ENCODE data around the gene LNP1.
A peak's percentile ranks its signal among the peaks of the same experiment; 100 is the strongest.

The LNP1 gene

DNA sequence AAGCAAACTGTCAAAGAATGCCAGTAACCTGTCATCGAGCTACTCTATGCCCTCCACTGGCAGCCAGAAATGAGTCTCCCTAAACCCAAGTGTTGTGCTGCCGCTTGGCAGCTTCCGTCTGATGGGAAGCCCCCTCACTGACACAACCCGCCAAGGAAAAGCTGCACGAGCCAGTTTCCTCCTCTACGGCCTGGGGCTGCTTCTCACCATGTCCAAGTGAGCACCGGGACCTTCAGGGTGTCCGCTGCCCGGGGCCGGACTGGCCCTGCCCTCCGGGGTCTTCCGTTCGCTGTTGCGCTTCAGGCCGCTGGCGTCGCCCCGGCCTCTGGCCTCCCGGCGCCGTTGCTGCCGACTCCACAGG lies 940 bp upstream of the LNP1 start:
- peak; percentile 31 for DNase-seq

DNA sequence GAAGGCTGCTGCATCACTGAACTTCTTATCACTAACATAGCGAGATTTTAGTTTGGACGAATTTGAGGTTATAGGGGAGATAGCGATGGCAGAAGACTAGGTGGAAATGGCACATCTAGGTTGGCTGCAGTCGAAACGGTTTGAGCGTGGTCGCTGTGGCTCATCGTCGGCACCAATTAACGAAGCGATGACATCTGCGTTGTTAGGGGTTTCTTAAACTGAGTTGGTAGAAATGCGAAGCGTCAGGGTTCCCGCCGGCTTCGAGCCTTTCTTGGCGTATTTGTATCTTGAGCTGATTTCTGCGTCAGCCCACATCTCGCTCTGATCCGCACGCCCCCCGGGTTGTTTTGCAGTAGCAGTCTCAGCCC lies 319 bp downstream of the LNP1 start:
- DNase-seq: peak; percentile 31

DNA sequence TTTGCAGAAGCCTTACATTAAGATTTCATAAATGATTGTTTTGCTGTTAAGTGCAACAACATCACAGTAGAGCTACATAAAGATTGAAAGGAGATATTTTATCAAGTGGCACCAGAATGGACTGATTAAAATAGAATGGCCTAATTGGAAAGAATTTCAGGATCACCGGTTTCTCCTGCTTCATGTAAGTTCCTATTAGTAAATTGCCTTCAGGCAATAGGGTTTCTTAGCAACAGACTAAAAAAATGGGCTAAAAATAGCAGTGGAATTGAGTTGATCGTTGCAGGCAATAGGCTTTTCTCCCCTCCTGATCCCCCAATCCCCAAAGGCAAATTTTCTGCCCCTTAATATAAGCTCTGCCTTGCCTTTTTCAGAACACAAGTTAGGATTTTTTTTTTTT lies 917 bp downstream of the LNP1 start:
- DNase-seq: no peak

DNA sequence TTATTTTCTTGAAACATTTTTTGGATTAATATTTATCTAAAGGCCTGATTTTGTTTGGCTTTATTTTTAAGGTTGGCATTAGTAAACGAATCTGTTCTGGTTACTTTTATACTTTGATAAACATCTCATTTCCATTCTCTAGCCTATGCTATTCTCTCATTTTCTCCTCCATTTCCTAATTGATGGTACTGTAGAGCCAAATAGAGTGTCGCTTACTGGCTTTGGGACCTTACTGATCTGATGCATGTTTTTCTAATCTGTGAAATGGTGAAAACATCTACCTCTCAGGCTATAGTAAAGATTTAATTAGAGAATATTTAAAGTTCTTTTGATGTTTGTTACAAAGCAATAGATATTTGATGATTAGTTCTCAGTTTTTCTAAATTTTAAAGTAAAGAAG lies 1.6 kb downstream of the LNP1 start:
- no peak for DNase-seq

DNA sequence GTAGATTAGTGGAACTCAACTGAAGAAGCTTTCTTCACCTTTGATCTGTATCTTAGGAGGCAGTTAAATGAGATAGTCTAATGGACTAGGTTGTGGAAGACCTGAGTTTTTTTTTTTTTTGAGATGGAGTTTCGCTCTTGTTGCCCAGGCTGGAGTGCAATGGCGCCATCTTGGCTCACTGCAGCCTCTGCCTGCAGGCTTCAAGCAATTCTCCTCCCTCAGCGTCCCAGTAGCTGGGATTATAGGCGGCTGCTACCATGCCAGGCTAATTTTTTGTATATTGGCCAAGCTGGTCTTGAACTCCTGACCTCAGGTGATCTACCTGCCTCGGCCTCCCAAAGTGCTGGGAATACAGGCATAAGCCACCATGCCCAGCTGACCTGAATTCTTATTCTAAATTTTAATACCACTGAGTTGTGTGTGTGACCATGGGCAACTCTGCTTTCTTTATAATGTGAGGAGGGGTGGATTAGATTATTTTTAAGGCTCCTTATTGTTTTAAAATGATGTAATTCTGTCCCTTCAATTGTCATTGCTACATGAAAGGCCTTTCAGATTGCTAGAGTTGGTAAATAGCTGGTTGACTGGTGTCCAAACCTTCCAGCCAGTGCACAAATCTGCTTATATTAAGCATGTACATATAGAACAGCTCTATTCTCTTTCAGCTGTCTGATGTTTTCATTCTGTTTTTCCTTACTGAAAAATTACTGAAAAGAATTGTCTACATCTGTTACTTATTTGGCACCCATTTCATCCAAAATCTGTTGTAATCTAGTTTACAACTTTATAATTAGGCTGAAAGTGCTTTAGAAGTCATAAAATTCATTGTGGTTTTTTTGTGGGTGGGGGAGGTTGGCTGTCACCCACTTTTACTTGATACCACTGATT lies 2.3 kb downstream of the LNP1 start:
- no peak for DNase-seq

DNA sequence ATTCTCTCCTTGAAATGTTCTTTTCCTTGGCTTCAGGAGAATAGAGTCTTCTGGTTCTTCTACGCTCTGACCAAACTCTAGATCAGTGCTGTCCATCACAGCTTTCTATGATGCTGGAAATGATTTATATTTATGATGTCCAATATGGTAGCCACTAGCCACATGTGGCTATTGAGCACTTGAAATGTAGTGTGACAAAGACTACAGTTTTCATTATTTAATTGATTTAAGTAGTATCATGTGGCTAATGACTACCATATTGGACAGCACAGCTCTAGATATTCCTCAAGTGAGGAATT lies 2.9 kb downstream of the LNP1 start:
- DNase-seq: no peak

DNA sequence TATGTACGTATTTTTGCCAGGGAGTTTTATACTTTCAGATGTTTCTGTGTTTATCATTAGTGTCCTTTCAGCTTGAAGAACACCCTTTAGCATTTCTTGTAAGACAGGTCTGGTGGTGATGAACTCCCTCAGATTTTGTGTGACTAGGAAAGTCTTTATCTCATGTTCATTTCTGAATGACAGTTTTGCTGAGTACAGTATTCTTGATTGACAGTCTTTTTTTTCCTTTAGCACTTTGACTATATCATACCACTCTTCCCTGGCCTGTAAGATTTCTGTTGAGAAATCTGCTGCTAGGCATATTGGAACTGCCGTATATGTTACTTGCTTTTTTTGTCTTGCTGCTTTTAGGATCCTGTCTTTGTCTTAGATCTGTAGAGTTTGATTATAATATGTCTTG lies 5.8 kb downstream of the LNP1 start:
- no peak for DNase-seq

DNA sequence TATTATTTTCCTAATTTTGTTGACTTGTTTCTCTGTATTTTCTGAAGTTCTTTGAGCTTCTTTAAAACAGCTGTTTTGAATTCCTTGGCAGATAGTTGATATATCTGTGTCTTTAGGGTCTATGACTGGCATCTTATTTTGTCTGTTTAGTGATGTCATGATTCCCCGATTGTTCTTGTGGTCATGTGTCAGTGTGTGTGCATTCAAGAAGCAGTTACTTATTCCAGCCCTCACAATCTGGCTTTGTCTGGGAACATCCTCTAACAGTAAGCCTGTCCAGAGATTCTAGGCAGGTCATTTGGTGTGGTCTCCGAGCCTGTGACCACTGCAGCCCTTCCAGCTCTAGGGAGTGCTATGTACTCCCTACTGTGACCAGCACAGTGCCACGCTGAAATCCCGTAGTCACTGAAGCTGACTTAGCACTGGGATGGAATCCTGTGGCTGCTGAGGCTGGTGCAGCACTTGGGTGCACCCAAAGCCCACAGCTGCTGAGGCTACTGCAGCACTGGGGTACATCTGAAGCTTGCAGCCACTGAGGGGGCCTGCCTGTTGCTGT lies 6.7 kb downstream of the LNP1 start:
- no peak for DNase-seq

DNA sequence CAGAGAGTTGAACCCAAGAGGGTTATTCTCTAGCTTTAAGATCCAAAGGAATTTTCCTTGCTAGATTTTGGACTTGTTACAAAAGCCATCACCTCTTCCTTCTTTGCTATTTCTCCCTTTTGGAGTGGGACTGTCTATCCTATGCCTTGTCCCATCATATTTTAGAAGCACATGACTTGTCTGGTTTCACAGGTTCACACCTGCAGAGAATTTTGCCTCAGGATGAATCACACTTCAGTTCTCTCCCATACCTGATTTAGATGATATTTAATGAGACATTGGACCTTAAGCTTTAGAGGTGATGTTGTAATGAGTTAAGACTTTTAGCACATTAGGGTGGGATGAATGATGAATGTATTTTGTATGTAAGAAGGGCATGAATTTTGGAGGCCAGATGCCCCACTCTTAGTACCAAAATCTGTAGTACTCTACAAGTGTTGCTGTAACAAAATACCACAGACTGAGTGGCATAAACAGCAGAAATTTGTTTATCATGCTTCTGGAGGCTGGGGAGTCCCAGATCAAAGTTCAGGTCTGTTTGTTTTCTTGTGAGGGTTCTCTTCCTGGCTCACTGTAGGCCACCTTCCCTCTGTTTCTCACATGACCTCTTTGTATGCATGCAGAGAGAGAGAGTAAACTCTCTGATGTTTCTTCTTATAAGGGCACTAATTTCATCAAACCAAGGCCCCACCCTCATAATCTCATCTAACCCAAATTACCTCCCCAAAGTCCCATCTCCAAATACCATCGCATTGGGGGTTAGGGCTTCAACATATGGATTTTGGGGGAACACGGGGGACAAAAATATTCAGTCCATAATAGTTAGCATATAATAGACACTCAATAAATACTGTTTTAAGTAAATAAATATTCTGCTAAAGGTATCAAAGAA lies 10.0 kb downstream of the LNP1 start:
- no peak for DNase-seq

DNA sequence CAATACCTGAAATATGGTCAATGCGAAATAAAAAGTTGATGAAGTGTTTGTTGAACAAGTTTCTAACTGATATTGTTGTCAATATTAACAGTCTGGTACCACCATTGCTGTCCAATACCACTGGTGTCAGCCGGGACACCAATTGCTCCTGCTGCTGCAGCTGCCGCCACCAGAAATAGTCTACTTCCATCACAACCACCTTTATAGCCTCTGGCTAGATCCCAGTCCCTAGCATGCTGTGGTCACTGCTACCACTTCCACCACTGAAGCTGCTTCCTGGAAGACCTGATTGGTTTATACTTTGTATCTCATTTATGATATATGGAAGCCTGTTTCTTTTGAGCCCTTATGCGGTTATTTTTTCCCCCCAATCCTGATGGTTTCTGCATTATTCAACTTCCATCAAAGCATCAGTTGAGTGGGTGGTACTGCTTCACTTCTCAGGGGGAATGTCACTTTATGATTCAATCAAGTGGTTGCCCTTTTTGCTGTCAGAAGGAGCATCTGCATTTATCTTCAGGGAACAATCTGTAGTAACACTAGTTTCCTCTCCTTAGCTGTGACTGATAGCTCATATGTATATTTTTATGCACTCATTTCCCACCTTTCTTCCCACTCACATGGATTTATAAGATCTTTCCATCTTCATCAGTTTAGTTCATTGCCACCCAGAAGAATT lies 11.7 kb downstream of the LNP1 start:
- no peak for DNase-seq

DNA sequence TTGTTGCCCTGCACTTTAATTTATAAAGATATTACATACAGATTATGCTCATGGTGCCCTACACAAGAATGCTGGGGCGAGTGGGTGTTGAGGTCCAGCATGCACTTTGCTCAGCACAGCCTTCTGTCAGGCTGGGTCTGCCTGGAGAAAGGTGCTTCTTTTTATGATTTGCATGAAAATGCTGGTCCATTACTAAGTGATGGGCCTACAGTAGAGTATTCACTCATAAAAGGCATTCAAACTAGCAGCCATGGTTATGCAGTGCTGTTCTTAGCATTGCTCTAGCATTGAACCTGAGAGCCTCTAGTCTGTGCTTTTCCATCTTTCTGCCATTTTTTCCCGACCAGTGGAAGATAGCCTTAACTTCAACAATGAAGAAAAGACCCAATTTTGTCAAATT lies 12.3 kb downstream of the LNP1 start:
- DNase-seq: no peak

DNA sequence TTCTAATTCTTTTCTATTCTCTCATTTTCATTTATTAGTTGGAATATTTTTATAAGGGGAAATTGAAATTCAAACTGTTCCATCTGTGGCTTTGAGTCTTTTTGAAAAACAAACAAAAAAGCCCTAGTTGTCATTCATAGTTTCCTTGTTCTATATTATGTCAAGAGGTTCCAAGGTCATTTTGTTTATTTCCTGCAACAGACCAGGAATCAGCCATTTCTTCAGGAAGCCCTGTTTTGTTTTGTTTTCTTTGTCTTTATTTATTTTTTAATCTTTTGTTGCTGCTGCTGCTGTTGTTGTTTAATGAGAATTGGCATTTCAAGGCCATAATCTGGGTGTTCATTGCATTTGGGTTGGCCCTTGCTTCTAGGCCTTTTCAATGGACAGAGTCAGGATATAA lies 14.8 kb downstream of the LNP1 start:
- no peak for DNase-seq

DNA sequence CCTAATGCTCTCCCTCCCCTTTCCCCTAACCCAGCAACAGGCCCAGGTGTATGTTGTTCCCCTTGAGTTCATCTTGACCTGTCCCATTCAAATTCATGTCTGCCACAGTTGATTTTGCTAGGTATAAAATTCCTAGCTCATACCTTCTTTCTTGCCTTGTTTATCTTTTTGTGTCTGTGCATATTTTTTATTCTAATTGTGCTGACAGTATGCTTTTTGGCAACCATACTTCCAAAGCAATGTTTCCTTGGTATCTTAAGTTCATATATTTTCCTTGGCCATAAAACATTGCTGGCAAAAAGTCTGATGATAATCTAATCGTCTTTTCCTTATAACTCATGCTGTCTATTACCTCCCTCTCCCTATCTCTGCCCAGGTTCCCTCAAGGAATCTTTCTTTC lies 15.5 kb downstream of the LNP1 start:
- no peak for DNase-seq

DNA sequence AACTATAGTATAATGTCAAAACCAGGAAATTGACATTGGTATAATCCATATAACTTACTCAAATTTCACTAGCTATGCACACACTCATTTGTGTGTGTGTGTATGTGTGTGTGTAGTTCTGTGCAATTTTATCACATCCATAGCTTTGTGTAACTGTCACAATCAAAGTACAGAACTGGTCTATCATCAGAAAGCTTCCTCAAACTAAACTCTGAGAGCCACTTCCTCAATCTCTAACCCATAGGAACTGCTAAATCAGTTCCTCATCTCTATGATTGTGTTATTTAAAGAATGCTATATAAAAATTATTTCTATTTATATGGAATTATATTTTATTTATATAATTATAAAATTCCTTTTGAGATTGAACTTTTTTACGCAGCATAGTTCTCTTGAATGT lies 18.1 kb downstream of the LNP1 start:
- DNase-seq: no peak

DNA sequence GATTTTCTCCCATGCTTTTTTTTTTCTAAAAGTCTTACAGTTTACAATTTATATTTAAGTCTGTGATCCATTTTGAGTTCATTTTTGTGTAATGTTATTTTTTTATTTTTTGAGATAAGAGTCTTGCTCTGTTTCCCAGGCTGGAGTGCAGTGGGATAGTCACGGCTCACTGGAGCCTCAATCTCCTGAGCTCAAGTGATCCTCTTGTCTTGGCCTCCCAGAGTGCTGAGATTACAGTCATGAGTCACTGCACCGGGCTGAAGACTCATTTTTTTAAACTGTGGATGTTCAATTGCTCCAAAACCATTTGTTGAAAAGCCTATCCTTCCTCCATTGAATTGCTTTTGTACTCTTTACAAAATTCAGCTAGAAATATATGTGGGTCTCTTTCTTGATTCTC lies 19.5 kb downstream of the LNP1 start:
- no peak for DNase-seq

DNA sequence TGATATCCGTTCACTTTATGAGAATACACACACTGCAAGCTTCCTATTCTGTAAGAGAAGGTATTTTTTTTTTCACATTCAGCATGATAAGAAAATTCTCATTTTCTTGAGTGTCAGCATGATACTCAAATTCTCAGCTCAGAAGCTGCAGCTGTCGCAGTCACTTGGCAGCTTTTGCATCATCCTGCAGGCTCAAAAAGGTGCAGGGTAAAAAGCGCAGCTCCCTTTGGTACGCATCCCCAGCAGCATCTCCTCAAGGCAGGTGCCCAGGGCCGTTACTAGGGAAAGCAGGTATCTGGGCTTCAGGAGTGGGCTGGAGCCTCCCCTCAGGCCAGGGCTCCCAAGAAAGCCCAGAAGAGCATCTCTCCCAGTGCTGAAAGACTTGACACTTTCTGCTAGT lies 22.3 kb downstream of the LNP1 start:
- no peak for DNase-seq

DNA sequence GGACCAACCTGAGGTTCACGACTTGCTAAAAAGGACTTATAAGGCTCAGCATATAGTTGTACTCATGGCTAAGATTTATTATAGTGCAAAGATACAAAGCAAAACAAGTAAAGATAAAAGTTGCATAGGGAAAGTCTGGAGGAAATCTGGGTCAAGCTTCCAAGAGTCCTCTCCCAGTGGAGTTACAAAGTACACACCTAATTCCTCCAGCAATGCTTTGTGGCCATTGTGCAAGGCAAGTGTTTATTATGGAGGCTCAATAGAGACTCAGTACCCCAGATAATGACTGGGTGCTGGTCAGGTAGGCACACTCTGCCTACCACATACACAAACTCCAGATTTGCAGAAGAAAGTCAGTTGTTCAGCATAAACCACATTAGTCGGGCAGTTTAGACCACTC lies 22.9 kb downstream of the LNP1 start:
- DNase-seq: no peak

DNA sequence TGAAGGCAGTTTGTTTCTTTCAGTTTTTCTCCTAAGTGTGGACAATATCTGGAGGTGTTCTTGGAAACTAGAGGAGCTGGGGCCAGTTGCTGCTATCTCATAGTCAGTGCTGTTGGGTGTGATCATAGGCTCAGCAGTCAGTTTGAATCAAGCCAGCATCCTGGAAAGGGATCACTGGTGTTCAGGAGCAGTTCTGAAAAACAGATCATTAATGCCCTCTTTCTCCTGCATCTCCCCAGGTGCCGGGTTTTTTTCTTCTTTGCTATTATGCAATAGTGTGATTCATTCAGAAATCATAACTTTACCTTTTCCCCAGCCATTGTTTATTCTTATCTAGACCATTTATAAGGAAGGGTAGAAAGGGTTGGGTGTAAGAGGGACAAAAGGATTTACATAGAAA lies 24.0 kb downstream of the LNP1 start:
- DNase-seq: no peak

DNA sequence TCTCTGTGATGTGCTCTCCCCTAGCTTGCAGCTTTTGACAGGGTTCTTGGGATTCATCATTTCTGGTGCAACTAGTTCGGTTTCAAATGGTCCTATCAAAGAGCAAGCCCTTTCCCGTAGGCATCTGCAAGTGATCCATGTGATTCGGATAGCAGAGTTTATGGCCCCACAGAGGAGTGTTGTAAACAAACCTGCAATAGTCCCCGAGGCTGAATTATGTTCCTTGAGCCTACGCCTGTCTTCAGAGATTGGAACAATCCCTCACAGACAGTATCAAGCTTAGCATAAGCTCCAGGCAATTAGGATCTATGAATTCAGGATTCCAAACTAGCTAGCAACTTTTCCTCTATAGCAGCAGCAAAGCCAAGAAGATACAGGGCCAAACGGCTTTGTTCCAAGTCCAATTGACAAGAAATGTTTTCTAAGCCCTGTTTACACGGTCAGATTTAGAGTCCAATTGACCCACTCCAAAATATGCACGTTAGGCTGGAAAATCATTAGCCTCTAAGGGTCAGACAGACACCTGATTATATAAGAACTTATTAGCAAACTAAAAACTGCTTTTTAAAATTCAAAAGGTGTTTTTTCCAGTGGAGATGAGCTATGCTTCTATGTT lies 24.8 kb downstream of the LNP1 start:
- no peak for DNase-seq

DNA sequence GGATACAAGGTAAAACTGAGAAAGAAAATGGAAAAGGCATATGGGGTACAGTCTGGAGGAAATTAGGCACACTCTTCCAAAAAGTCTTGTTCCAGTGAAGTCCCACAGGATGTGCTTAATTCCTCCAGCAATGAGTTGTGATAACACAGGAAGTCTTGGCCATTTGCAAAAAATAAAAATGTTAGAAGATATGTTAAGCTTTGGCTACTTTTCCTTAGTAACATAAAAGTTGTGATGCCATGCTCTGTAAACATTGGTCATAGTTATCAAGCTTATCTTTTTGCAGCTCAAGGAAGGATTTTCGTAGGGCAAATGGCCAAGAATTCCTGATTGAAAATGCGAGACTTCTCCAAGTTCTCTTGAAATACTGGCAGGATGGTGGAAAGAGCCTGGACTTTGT lies 26.4 kb downstream of the LNP1 start:
- no peak for DNase-seq

DNA sequence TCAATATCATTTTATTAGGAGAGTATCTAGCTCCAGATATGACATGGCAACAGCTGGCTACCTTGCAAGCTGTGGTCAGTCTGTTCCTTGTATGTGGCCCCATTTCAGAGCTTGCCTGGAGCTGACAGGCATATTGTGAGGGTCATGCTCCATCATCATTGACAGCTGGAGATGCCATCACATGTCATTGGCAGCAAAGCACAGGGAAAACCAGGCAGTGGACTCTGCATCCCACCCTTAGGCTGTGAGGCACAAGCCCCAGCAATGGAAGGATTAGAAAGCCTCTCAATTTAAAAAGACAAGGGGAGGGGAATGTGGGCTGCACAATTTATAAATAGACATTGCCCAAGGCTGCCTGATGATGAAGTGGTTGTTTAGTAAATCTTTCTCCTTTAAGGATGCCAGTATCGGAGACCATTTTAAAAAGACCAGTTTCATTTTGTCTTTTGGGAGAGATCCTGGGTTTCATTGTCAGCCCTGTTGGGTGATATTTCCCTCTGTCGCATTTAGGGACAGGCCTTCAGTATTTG lies 27.9 kb downstream of the LNP1 start:
- DNase-seq: no peak

DNA sequence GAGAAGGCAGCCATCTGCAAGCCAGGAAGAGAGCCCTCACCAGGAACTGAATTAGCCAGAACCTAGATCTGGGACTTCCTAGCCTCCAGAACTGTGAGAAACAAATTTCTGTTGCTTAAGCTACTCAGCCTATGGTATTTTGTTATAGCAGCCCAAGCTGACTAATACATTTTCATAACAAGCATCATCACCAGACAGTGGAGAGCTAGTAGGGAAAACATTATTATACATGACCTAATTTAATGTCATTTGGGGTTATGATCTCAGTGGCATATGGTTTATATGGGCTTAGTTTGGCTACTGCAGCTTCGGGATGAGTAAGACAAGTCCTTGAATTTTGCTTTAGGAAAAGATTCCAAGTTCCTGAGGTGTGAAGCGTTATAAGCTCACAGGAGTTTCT lies 35.6 kb downstream of the LNP1 start:
- DNase-seq: no peak

Data from stimulated activated CD4-positive, alpha-beta T cell treated with anti-CD3 and anti-CD28 coated beads, Interleukin-12 subunit alpha, Interleukin-12 subunit beta, amount 100 ng/mL, for 4 hours (primary cell).